HG02588 (cell line): ENCODE data around the gene TCP1.
"Not testable (repeated sequence)": the region's sequence is repeated elsewhere in the genome, so short reads cannot be mapped to it uniquely, and the experiment has no call there.

Experiments used
- ATAC-seq: cut with Tn5 transposase; IDR thresholded peaks from one replicate; pipeline ENCODE4 v1.9.1; 2021; ENCODE audit warnings: mild to moderate bottlenecking, moderate library complexity; ENCODE audit not compliant: unreplicated experiment

Gene TCP1

GRCh38 chr6:159745081-159745480 is 44.3 kb downstream of the TCP1 start:
- ATAC-seq, result no peak

DNA sequence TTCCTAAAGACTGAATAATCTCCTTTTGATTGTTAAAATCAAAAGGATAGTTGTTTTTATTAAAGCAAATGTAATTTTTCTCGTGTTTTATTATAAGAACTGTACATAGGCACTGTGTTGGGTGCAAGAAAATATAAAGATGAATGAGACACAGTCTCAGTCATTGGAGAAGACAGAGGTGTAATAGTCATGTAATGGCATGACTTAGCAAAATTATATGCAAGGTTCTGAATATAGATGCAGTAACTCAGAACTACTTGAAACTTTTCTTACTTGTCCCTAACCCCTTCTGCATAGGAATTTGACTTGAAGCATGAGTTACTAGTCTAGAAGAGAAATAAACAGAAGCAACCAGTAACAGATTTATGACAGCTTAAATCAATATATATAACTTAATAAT is 47.2 kb downstream of the TCP1 start:
- ATAC-seq, result no peak

- no peak for ATAC-seq
These were observed 50.1 kb downstream of the TCP1 start for GRCh38 chr6:159739341-159739740.

GRCh38 chr6:159736908-159737307 is 52.5 kb downstream of the TCP1 start:
- ATAC-seq, result no peak

DNA sequence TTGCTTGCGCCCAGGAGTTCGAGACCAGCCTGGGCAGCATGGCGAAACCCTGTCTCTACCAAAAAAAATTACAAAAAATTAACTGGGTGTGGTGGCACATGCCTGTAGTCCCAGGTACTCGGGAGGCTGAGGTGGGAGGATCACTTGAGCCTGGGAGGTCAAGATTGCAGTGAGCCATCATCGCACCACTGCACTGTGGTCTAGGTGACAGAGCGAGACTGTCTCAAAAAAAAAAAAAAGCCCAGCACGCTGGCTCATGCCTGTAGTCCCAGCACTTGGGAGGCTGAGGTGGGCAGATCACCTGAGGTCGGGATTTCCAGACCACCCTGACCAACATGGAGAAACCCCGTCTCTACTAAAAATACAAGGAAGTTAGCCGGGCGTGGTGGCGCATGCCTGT is 56.0 kb downstream of the TCP1 start:
- ATAC-seq, result not testable (repeated sequence)

- ATAC-seq, result not testable (repeated sequence)
These were observed 56.9 kb downstream of the TCP1 start for GRCh38 chr6:159732550-159732949.

GRCh38 chr6:159730332-159730676 is 59.1 kb downstream of the TCP1 start:
- no peak for ATAC-seq

DNA sequence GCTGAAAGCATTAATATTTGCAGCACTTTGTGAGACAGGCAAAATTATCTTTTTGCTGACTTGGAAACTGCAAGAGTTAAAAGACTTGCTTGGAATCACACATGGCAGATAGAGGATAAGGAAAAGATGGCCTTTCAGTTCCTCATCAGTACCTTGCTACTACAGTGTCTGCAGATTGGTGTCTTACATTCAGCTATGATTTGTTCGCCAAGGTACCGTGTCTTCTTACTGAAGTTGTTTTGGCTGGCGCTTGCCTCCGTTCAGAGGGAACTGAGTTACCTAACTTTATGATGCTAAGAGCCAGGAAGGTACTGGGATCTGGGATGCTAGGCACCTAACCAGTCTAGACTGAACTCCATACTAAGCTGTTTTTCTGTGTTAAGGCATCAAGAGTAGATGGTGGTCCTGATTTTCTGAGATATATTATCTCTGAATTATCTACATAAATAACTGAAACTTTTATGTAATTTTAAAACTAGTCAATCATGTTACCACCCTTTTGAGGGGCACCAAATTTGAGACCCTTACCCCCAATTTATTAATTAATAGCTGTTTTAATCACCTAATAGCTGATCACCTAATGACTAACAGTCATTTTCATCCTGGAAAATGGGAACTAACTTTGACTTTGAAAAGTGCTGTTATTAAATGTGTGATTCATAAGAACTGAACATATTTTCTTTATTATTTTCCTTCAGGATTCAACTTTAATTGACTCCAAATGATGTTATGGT is 59.6 kb downstream of the TCP1 start:
- no peak for ATAC-seq

DNA sequence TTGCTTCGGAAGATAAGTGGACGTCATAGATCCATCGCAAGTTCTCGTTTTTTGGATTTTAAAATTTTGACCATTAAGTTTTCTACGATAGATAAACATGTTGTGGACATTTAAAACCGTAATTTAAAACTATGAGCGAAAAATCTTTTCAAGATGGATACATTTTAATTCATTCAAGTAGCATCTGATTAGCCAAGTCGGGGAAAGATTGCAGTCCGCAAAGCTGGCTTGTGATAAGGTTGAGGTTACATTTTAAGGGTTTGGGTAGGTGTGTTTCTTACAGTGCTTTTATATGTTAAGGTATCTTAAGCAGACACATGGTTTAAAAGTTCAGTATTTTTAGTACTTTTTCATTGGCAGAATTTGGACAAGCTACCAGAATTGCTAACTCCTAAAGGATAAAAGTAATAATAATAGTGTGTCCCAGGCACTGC is 60.9 kb downstream of the TCP1 start:
- ATAC-seq, result no peak
